Dermis lymphatic vessel endothelial cell (primary cell): ENCODE data around the gene STXBP2. TPM values are rescaled to one million over a fixed set of nuclear protein-coding genes. Genes with fewer than 3 reads are reported as not detected.

ENCODE experiments used
- total RNA-seq: library from RNA; depleted of rRNA; stranded (reverse); fragments of >200 nt; gene quantifications from 2 replicates; pipeline ENCODE4 v1.2.1, GENCODE V29; 2014

The STXBP2 gene
- 19.8 and 28.3 TPM in 2 replicates for total RNA-seq

GRCh38 chr19:7636691-7637373 is at the start of gene STXBP2:
STXBP2 (plus strand) TSS chr19:7637110; CDS start chr19:7637150, 40 bp downstream.

GRCh38 chr19:7595466-7596133 is 41.3 kb upstream of the STXBP2 start, which contains the start of gene CAMSAP3:
CAMSAP3 (plus strand) TSS chr19:7595863; CDS start chr19:7596003, 140 bp downstream.

GRCh38 chr19:7629347-7630054 is 7.4 kb upstream of the STXBP2 start, which contains the start of the genes PET100 and XAB2:
PET100 (plus strand) TSS chr19:7629793; CDS start chr19:7629834, 41 bp downstream.
XAB2 (minus strand) TSS chr19:7629545; CDS start chr19:7629527, 18 bp downstream.

GRCh38 chr19:7633698-7634097 is 3.2 kb upstream of the STXBP2 start, which contains the start of gene PCP2:
PCP2 (minus strand) TSS chr19:7633719; CDS start chr19:7633457, 262 bp downstream.

GRCh38 chr19:7668842-7669241 is 31.9 kb downstream of the STXBP2 start, which contains the start of gene RETN:
RETN (plus strand) TSS chr19:7669049; CDS start chr19:7669327, 278 bp downstream.

GRCh38 chr19:7676854-7677253 is 39.9 kb downstream of the STXBP2 start, which contains the start of gene MCEMP1:
MCEMP1 (plus strand) TSS chr19:7677090; CDS start chr19:7677121, 31 bp downstream.

GRCh38 chr19:7680606-7681339 is 43.9 kb downstream of the STXBP2 start, which contains the start of gene TRAPPC5:
TRAPPC5 (plus strand) TSS chr19:7680833; CDS start chr19:7682254, 1,421 bp downstream.

Other genes starting within 250 kb of the STXBP2 start
- gene PEX11G, start 148.1 kb upstream of the STXBP2 start, total RNA-seq: 1.5 TPM in 2 replicates
- gene ZNF358, start 121.0 kb upstream of the STXBP2 start, total RNA-seq: 10.9 and 11.2 TPM in 2 replicates
- gene MCOLN1, start 114.5 kb upstream of the STXBP2 start, total RNA-seq: 3.4 and 4.9 TPM in 2 replicates
- gene PNPLA6, start 101.4 kb upstream of the STXBP2 start, total RNA-seq: 56.2 and 65.2 TPM in 2 replicates
- gene CAMSAP3, start 41.2 kb upstream of the STXBP2 start, total RNA-seq: 0.11 TPM in 1 of 2 replicates, not detected in the other
- 19.0 and 22.6 TPM in 2 replicates for gene XAB2, start 7.6 kb upstream of the STXBP2 start, total RNA-seq
- 34.4 and 36.3 TPM in 2 replicates for gene PET100, start 7.3 kb upstream of the STXBP2 start, total RNA-seq
- not detected in 2 replicates for gene PCP2, start 3.4 kb upstream of the STXBP2 start, total RNA-seq
- gene RETN, start 31.9 kb downstream of the STXBP2 start, total RNA-seq: not detected in 2 replicates
- gene MCEMP1, start 40.0 kb downstream of the STXBP2 start, total RNA-seq: not detected in 2 replicates
- 111 and 133 TPM in 2 replicates for gene TRAPPC5, start 43.7 kb downstream of the STXBP2 start, total RNA-seq
- not detected in 2 replicates for gene FCER2, start 65.0 kb downstream of the STXBP2 start, total RNA-seq
- under 0.01 and 0.76 TPM in 2 replicates for gene CLEC4G, start 95.0 kb downstream of the STXBP2 start, total RNA-seq
- 0.11 and 0.26 TPM in 2 replicates for gene CD209, start 110.4 kb downstream of the STXBP2 start, total RNA-seq
- gene CLEC4M, start 126.1 kb downstream of the STXBP2 start, total RNA-seq: 146 and 160 TPM in 2 replicates
- gene EVI5L, start 193.1 kb downstream of the STXBP2 start, total RNA-seq: 6.8 and 7.3 TPM in 2 replicates
- gene PRR36, start 237.3 kb downstream of the STXBP2 start, total RNA-seq: not detected in 2 replicates